Activated T-helper 2 cell treated with anti-CD3 and anti-CD28 coated beads, Interferon-gamma antibody, Interleukin-2, Interleukin-4, amounts not matched to agents 10 μg/mL and 5 μg/mL and 100 μg/mL, durations not matched to agents 14 hours and 24 hours and 36 hours (primary cell): ENCODE measurements around the gene FAM20A. TPM values are rescaled to one million over a fixed set of nuclear protein-coding genes. Genes with fewer than 3 reads are reported as not detected.
A peak's percentile ranks its signal among the peaks of the same experiment; 100 is the strongest.
"Not testable (repeated sequence)": the region's sequence is repeated elsewhere in the genome, so short reads cannot be mapped to it uniquely, and the experiment has no call there.

Experiments
- DNase-seq: peaks from one replicate; pipeline ENCODE4 v3.0.0; 2021; ENCODE audit warnings: low spot score
- H3K27ac Mint-ChIP-seq: one replicate; pipeline ENCODE4 v1.8.0; 2021; ENCODE audit warnings: mixed read lengths
- H3K27me3 Mint-ChIP-seq: one replicate; pipeline ENCODE4 v1.8.0; 2021; ENCODE audit warnings: low read depth, mixed read lengths
- H3K36me3 Mint-ChIP-seq: one replicate; pipeline ENCODE4 v1.8.0; 2021; ENCODE audit warnings: low read depth, mixed read lengths
- H3K4me1 Mint-ChIP-seq: one replicate; pipeline ENCODE4 v1.8.0; 2021; ENCODE audit warnings: low read depth, mixed read lengths
- H3K4me3 Mint-ChIP-seq: one replicate; pipeline ENCODE4 v1.8.0; 2021; ENCODE audit warnings: low read depth, mild to moderate bottlenecking, moderate library complexity, mixed read lengths
- H3K9me3 Mint-ChIP-seq: one replicate; pipeline ENCODE4 v1.8.0; 2021; ENCODE audit warnings: mixed read lengths
- intact Hi-C: fragments of 100-400 bp; cut with micrococcal nuclease; formaldehyde crosslinking; loops from one replicate; pipeline ENCODE4 v1.15.1; 2023
- total RNA-seq: library from RNA; stranded (reverse); gene quantifications from 2 replicates; pipeline ENCODE4 v1.2.3, GENCODE V29; 2022

The FAM20A gene
- total RNA-seq, 1 donor from 2014 or later, result not detected

- no peaks in the 10 kb centered on the region for H3K36me3 Mint-ChIP-seq
Observed at GRCh38 chr17:68498479-68499326, 102.5 kb downstream of the FAM20A start.

GRCh38 chr17:68497885-68498319 lies 103.3 kb downstream of the FAM20A start:
- H3K36me3 Mint-ChIP-seq, result no peaks in the 10 kb centered on the region
- H3K27me3 Mint-ChIP-seq, result peaks cover 3% of the 10 kb centered on the region
- no peaks in the 10 kb centered on the region for H3K9me3 Mint-ChIP-seq
- intact Hi-C loops, result loop anchor here (1.0 kb wide), 1 partner anchor 9 kb away; no protein-coding TSS in a partner anchor
- H3K4me3 Mint-ChIP-seq, result peak overlapping the region; percentile 38
- peak overlapping the region; percentile 81 for H3K27ac Mint-ChIP-seq
- no peak for DNase-seq
- H3K4me1 Mint-ChIP-seq, result peaks cover 28% of the 10 kb centered on the region

More at GRCh38 chr17:68498479-68499326, 102.5 kb downstream of the FAM20A start:
- Mint-ChIP-seq H3K27ac (peak overlapping the region; percentile 81), H3K4me3 (peak overlapping the region; percentile 38), H3K27me3 (peaks cover 3% of the 10 kb centered on the region), H3K9me3 (no peaks in the 10 kb centered on the region), H3K4me1 (peaks cover 28% of the 10 kb centered on the region)
- DNase-seq, result no peak
- intact Hi-C loops, result loop anchor here (1.0 kb wide), 1 partner anchor 9 kb away; no protein-coding TSS in a partner anchor

- peaks cover 22% of the 10 kb centered on the region for H3K4me1 Mint-ChIP-seq
- H3K9me3 Mint-ChIP-seq, result no peaks in the 10 kb centered on the region
- intact Hi-C loops, result no loop called here
- no peaks in the 10 kb centered on the region for H3K36me3 Mint-ChIP-seq
- no peak overlapping the region for H3K27ac Mint-ChIP-seq
- H3K4me3 Mint-ChIP-seq, result no peak overlapping the region
- no peak for DNase-seq
- H3K27me3 Mint-ChIP-seq, result no peaks in the 10 kb centered on the region
Observed at GRCh38 chr17:68495081-68495480, 106.1 kb downstream of the FAM20A start.

- H3K27ac Mint-ChIP-seq, DNase-seq, H3K27me3 Mint-ChIP-seq, H3K9me3 Mint-ChIP-seq, intact Hi-C loops, H3K36me3 Mint-ChIP-seq, H3K4me3 Mint-ChIP-seq: not testable (repeated sequence)
- peaks cover 15% of the 10 kb centered on the region for H3K4me1 Mint-ChIP-seq
Observed at GRCh38 chr17:68492394-68493054, 108.6 kb downstream of the FAM20A start.

GRCh38 chr17:68491381-68492231 lies 109.6 kb downstream of the FAM20A start:
- peaks cover under 1% of the 10 kb centered on the region for H3K27me3 Mint-ChIP-seq
- no peak overlapping the region for H3K4me3 Mint-ChIP-seq
- H3K4me1 Mint-ChIP-seq, result peaks cover 17% of the 10 kb centered on the region
- H3K9me3 Mint-ChIP-seq, result no peaks in the 10 kb centered on the region
- H3K27ac Mint-ChIP-seq, result no peak overlapping the region
- no peaks in the 10 kb centered on the region for H3K36me3 Mint-ChIP-seq
- no peak for DNase-seq
- intact Hi-C loops, result no loop called here

- H3K4me3 Mint-ChIP-seq, result no peak overlapping the region
- no peaks in the 10 kb centered on the region for H3K9me3 Mint-ChIP-seq
- no peak for DNase-seq
- H3K27me3 Mint-ChIP-seq, result peaks cover 17% of the 10 kb centered on the region
- intact Hi-C loops, result no loop called here
- peaks cover 23% of the 10 kb centered on the region for H3K4me1 Mint-ChIP-seq
- H3K36me3 Mint-ChIP-seq, result no peaks in the 10 kb centered on the region
- H3K27ac Mint-ChIP-seq, result no peak overlapping the region
Observed at GRCh38 chr17:68489919-68490318, 111.2 kb downstream of the FAM20A start.

Other genes with a start within 250 kb of the FAM20A start
- gene WIPI1, start 143.9 kb downstream of the FAM20A start, total RNA-seq, result 14.0 and 15.7 TPM in 2 replicates
- 263 and 265 TPM in 2 replicates for gene PRKAR1A, start 88.9 kb downstream of the FAM20A start, total RNA-seq